Measurements from ENCODE around the gene CTSO. TPM values are rescaled to one million over a fixed set of nuclear protein-coding genes. Genes with fewer than 3 reads are reported as not detected.

Gene CTSO
- total RNA-seq, 1 experiment from 2014 or later = 0.81 TPM

DNA sequence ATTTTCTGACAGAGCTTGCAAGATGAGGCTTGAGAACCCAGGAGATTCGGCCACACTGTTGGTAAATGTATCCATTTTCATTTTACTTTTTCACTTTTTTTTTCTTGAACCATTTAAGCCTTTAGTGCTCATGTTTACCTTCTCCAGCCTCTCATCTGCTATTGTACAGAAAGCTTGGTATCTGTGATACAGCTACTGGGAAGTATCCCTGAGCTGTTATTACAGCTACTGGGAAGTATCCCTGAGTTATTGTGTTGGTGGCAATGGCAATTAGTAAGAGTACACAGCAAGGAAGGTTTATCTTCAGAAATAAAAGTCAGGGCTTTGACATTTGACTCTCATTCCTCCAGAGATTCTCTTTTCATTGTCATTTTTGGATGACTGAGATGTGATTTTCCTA is 11.8 kb downstream of the CTSO start:
- no peak overlapping the region for H3T11ph ChIP-seq (ENCODE audit: low read length)
- H3K9ac ChIP-seq (ENCODE audit: extremely low read depth, insufficient read length, low read length) = no peak overlapping the region
- no peak overlapping the region for H3K56ac ChIP-seq (ENCODE audit: insufficient read length, low read depth, low read length)
- H3K4me2 ChIP-seq (ENCODE audit: insufficient read depth, insufficient read length, low read length) = no peak overlapping the region
- H2BK15ac ChIP-seq (ENCODE audit: low read depth, low read length) = no peak overlapping the region
- H2BK20ac ChIP-seq (ENCODE audit: low read depth, low read length, poor library complexity, severe bottlenecking) = no peak overlapping the region
- no peaks in the 10 kb centered on the region for H3K9me3 ChIP-seq (ENCODE audit: control insufficient read depth, low read depth, low read length)
- H4K5ac ChIP-seq (ENCODE audit: insufficient read length, low read depth, low read length) = no peak overlapping the region
- H3K27me3 ChIP-seq (ENCODE audit: insufficient read depth, low read length) = no peaks in the 10 kb centered on the region
- TF ChIP-seq, protein P1, sequence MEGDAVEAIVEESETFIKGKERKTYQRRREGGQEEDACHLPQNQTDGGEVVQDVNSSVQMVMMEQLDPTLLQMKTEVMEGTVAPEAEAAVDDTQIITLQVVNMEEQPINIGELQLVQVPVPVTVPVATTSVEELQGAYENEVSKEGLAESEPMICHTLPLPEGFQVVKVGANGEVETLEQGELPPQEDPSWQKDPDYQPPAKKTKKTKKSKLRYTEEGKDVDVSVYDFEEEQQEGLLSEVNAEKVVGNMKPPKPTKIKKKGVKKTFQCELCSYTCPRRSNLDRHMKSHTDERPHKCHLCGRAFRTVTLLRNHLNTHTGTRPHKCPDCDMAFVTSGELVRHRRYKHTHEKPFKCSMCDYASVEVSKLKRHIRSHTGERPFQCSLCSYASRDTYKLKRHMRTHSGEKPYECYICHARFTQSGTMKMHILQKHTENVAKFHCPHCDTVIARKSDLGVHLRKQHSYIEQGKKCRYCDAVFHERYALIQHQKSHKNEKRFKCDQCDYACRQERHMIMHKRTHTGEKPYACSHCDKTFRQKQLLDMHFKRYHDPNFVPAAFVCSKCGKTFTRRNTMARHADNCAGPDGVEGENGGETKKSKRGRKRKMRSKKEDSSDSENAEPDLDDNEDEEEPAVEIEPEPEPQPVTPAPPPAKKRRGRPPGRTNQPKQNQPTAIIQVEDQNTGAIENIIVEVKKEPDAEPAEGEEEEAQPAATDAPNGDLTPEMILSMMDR (conservative IDR thresholded peaks at IDR 0.05) = no peak
- H2BK12ac ChIP-seq (ENCODE audit: insufficient read length, low read depth, low read length) = no peak overlapping the region
- no peak overlapping the region for H2BK120ac ChIP-seq (ENCODE audit: low read depth, low read length, poor library complexity, severe bottlenecking)
- H4K91ac ChIP-seq (ENCODE audit: insufficient read length, low read depth, low read length) = no peak overlapping the region
- H4K8ac ChIP-seq (replicated peaks; ENCODE audit: insufficient read length, low read depth, low read length) = no peak overlapping the region
- no peaks in the 10 kb centered on the region for H3K79me2 ChIP-seq (ENCODE audit: insufficient read depth, low read length)
- no peak overlapping the region for H2AFZ ChIP-seq (ENCODE audit: low read length)
- no peak overlapping the region for H2AK5ac ChIP-seq (ENCODE audit: insufficient read length, low read length)
- H3K18ac ChIP-seq (ENCODE audit: insufficient read length, low read depth, low read length) = no peak overlapping the region
- H3K23ac ChIP-seq (ENCODE audit: insufficient read length, low read depth, low read length) = no peak overlapping the region
- H2BK5ac ChIP-seq (ENCODE audit: insufficient read length, low read length) = no peak overlapping the region
- Mint-ChIP-seq H3K9me3 (no peaks in the 10 kb centered on the region; a peak in 1 of 5 replicates), H3K4me3 (no peak overlapping the region), H3K36me3 (ENCODE audit: insufficient read depth in 1 of 3, low read depth in 3 of 3) (no peaks in the 10 kb centered on the region), H3K4me1 (no peaks in the 10 kb centered on the region), H3K27ac (no peak overlapping the region), H3K27me3 (ENCODE audit: low read depth) (no peaks in the 10 kb centered on the region)
- DNase-seq = no peak
- no peak overlapping the region for H3K27ac ChIP-seq (ENCODE audit: insufficient read length, low read depth, low read length)
- H3K4ac ChIP-seq (ENCODE audit: low read depth, low read length) = no peak overlapping the region
- no peaks in the 10 kb centered on the region for H3K4me1 ChIP-seq (ENCODE audit: insufficient read depth, low read length)
- H3K79me1 ChIP-seq (ENCODE audit: insufficient read depth, low read depth, low read length, poor library complexity, severe bottlenecking) = no peaks in the 10 kb centered on the region
- no peaks in the 10 kb centered on the region for H4K20me1 ChIP-seq (ENCODE audit: control insufficient read depth, insufficient read depth, insufficient read length)
- no peak overlapping the region for H3K14ac ChIP-seq (ENCODE audit: insufficient read depth, low read length)
- no CpG with 5 or more reads among the region's 1 CpG for WGBS (ENCODE audit: extremely low coverage, insufficient read length, low lambda C conversion rate)
- H3K23me2 ChIP-seq (ENCODE audit: insufficient read length, low read depth, low read length, poor library complexity, severe bottlenecking) = no peaks in the 10 kb centered on the region

Measured in H9 (cell line).